Dendritic cell treated with granulocyte-macrophage colony-stimulating factor and Interleukin-4, amounts not matched to agents 40 ng/mL and 50 ng/mL, for 4 days (primary cell): Measurements from ENCODE around the gene EXOC4.

Experiments
- H3K27ac Mint-ChIP-seq: one replicate; pipeline ENCODE4 v1.8.0; 2022; ENCODE audit warnings: mild to moderate bottlenecking, mixed read lengths
- H3K27me3 Mint-ChIP-seq: one replicate; pipeline ENCODE4 v1.8.0; 2022; ENCODE audit warnings: mild to moderate bottlenecking, mixed read lengths
- H3K36me3 Mint-ChIP-seq: one replicate; pipeline ENCODE4 v1.8.0; 2022; ENCODE audit warnings: low read depth, mixed read lengths
- H3K4me1 Mint-ChIP-seq: one replicate; pipeline ENCODE4 v1.8.0; 2022; ENCODE audit warnings: low read depth, mixed read lengths
- H3K4me3 Mint-ChIP-seq: one replicate; pipeline ENCODE4 v1.8.0; 2022; ENCODE audit warnings: mild to moderate bottlenecking, moderate library complexity, mixed read lengths
- H3K9me3 Mint-ChIP-seq: one replicate; pipeline ENCODE4 v1.8.0; 2022; ENCODE audit warnings: mixed read lengths
- intact Hi-C: fragments of 100-400 bp; cut with micrococcal nuclease; formaldehyde crosslinking; loops from one replicate; pipeline ENCODE4 v1.15.0; 2022

The EXOC4 gene

GRCh38 chr7:134040988-134041387 is 788.1 kb downstream of the EXOC4 start:
- H3K27me3 Mint-ChIP-seq: no peaks in the 10 kb centered on the region
- no peak overlapping the region for H3K4me3 Mint-ChIP-seq

GRCh38 chr7:134041477-134041876 is 788.6 kb downstream of the EXOC4 start:
- Mint-ChIP-seq H3K27ac (no peak overlapping the region), H3K4me3 (no peak overlapping the region), H3K9me3 (no peaks in the 10 kb centered on the region), H3K36me3 (no peaks in the 10 kb centered on the region), H3K4me1 (peaks cover 5% of the 10 kb centered on the region), H3K27me3 (no peaks in the 10 kb centered on the region)
- intact Hi-C loops: no loop called here

More at GRCh38 chr7:134040988-134041387, 788.1 kb downstream of the EXOC4 start:
- Mint-ChIP-seq H3K9me3 (no peaks in the 10 kb centered on the region), H3K27ac (no peak overlapping the region), H3K4me1 (peaks cover 5% of the 10 kb centered on the region), H3K36me3 (no peaks in the 10 kb centered on the region)
- intact Hi-C loops: no loop called here

GRCh38 chr7:134042307-134042706 is 789.4 kb downstream of the EXOC4 start:
- Mint-ChIP-seq H3K27ac (no peak overlapping the region), H3K4me1 (peaks cover 5% of the 10 kb centered on the region), H3K36me3 (no peaks in the 10 kb centered on the region), H3K27me3 (no peaks in the 10 kb centered on the region), H3K4me3 (no peak overlapping the region), H3K9me3 (no peaks in the 10 kb centered on the region)
- intact Hi-C loops: no loop called here

- intact Hi-C loops: no loop called here
- no peaks in the 10 kb centered on the region for H3K36me3 Mint-ChIP-seq
These were observed 791.8 kb downstream of the EXOC4 start for GRCh38 chr7:134044682-134045081.

GRCh38 chr7:134045716-134046115 is 792.8 kb downstream of the EXOC4 start:
- Mint-ChIP-seq H3K4me1 (peaks cover 5% of the 10 kb centered on the region), H3K27me3 (peaks cover 3% of the 10 kb centered on the region), H3K36me3 (no peaks in the 10 kb centered on the region), H3K9me3 (no peaks in the 10 kb centered on the region), H3K4me3 (no peak overlapping the region), H3K27ac (no peak overlapping the region)
- intact Hi-C loops: no loop called here

More at GRCh38 chr7:134044682-134045081, 791.8 kb downstream of the EXOC4 start:
- Mint-ChIP-seq H3K4me3 (no peak overlapping the region), H3K4me1 (peaks cover 5% of the 10 kb centered on the region), H3K27me3 (peaks cover 2% of the 10 kb centered on the region), H3K9me3 (no peaks in the 10 kb centered on the region), H3K27ac (no peak overlapping the region)

GRCh38 chr7:134046594-134047128 is 793.8 kb downstream of the EXOC4 start:
- no peaks in the 10 kb centered on the region for H3K9me3 Mint-ChIP-seq
- no peak overlapping the region for H3K27ac Mint-ChIP-seq
- no peaks in the 10 kb centered on the region for H3K36me3 Mint-ChIP-seq
- H3K27me3 Mint-ChIP-seq: peaks cover 7% of the 10 kb centered on the region
- H3K4me1 Mint-ChIP-seq: peaks cover 5% of the 10 kb centered on the region
- intact Hi-C loops: no loop called here
- no peak overlapping the region for H3K4me3 Mint-ChIP-seq

- Mint-ChIP-seq H3K27ac (no peak overlapping the region), H3K9me3 (no peaks in the 10 kb centered on the region), H3K36me3 (no peaks in the 10 kb centered on the region), H3K4me3 (no peak overlapping the region), H3K4me1 (no peaks in the 10 kb centered on the region), H3K27me3 (peaks cover 12% of the 10 kb centered on the region)
- intact Hi-C loops: no loop called here
These were observed 794.8 kb downstream of the EXOC4 start for GRCh38 chr7:134047675-134048074.

GRCh38 chr7:134048166-134048565 is 795.3 kb downstream of the EXOC4 start:
- Mint-ChIP-seq H3K36me3 (no peaks in the 10 kb centered on the region), H3K27ac (no peak overlapping the region), H3K4me3 (no peak overlapping the region), H3K9me3 (no peaks in the 10 kb centered on the region), H3K27me3 (peaks cover 12% of the 10 kb centered on the region), H3K4me1 (no peaks in the 10 kb centered on the region)
- intact Hi-C loops: no loop called here

GRCh38 chr7:134051020-134051419 is 798.1 kb downstream of the EXOC4 start:
- Mint-ChIP-seq H3K9me3 (no peaks in the 10 kb centered on the region), H3K27ac (no peak overlapping the region), H3K4me3 (no peak overlapping the region), H3K27me3 (peaks cover 18% of the 10 kb centered on the region), H3K4me1 (no peaks in the 10 kb centered on the region), H3K36me3 (peaks cover 7% of the 10 kb centered on the region)
- intact Hi-C loops: loop anchor here (5.0 kb wide), 1 partner anchor 84 kb away; no protein-coding TSS in a partner anchor

GRCh38 chr7:134056816-134057215 is 803.9 kb downstream of the EXOC4 start:
- H3K27ac Mint-ChIP-seq: no peak overlapping the region
- peaks cover 7% of the 10 kb centered on the region for H3K36me3 Mint-ChIP-seq
- H3K27me3 Mint-ChIP-seq: peaks cover 30% of the 10 kb centered on the region
- H3K4me1 Mint-ChIP-seq: no peaks in the 10 kb centered on the region
- H3K4me3 Mint-ChIP-seq: no peak overlapping the region
- intact Hi-C loops: no loop called here
- no peaks in the 10 kb centered on the region for H3K9me3 Mint-ChIP-seq

- intact Hi-C loops: no loop called here
- Mint-ChIP-seq H3K27me3 (peaks cover 42% of the 10 kb centered on the region), H3K4me3 (no peak overlapping the region), H3K4me1 (no peaks in the 10 kb centered on the region), H3K27ac (no peak overlapping the region), H3K9me3 (no peaks in the 10 kb centered on the region), H3K36me3 (peaks cover 14% of the 10 kb centered on the region)
These were observed 805.6 kb downstream of the EXOC4 start for GRCh38 chr7:134058521-134058920.

GRCh38 chr7:134058980-134059379 is 806.1 kb downstream of the EXOC4 start:
- Mint-ChIP-seq H3K9me3 (no peaks in the 10 kb centered on the region), H3K27ac (no peak overlapping the region), H3K36me3 (peaks cover 15% of the 10 kb centered on the region), H3K27me3 (peaks cover 44% of the 10 kb centered on the region), H3K4me3 (no peak overlapping the region), H3K4me1 (no peaks in the 10 kb centered on the region)
- intact Hi-C loops: no loop called here

- H3K27ac Mint-ChIP-seq: no peak overlapping the region
These were observed 807.0 kb downstream of the EXOC4 start for GRCh38 chr7:134059921-134060320.

GRCh38 chr7:134060874-134061273 is 808.0 kb downstream of the EXOC4 start:
- Mint-ChIP-seq H3K4me3 (no peak overlapping the region), H3K9me3 (no peaks in the 10 kb centered on the region), H3K27me3 (peaks cover 47% of the 10 kb centered on the region), H3K27ac (no peak overlapping the region), H3K4me1 (no peaks in the 10 kb centered on the region), H3K36me3 (peaks cover 18% of the 10 kb centered on the region)
- intact Hi-C loops: no loop called here

More at GRCh38 chr7:134059921-134060320, 807.0 kb downstream of the EXOC4 start:
- H3K9me3 Mint-ChIP-seq: no peaks in the 10 kb centered on the region
- no peak overlapping the region for H3K4me3 Mint-ChIP-seq
- intact Hi-C loops: no loop called here
- no peaks in the 10 kb centered on the region for H3K4me1 Mint-ChIP-seq
- peaks cover 44% of the 10 kb centered on the region for H3K27me3 Mint-ChIP-seq
- peaks cover 14% of the 10 kb centered on the region for H3K36me3 Mint-ChIP-seq

GRCh38 chr7:134062460-134062859 is 809.6 kb downstream of the EXOC4 start:
- no peak overlapping the region for H3K27ac Mint-ChIP-seq
- H3K27me3 Mint-ChIP-seq: peaks cover 41% of the 10 kb centered on the region
- H3K9me3 Mint-ChIP-seq: no peaks in the 10 kb centered on the region
- H3K4me3 Mint-ChIP-seq: no peak overlapping the region
- H3K36me3 Mint-ChIP-seq: peaks cover 22% of the 10 kb centered on the region
- intact Hi-C loops: no loop called here
- no peaks in the 10 kb centered on the region for H3K4me1 Mint-ChIP-seq
